ENCODE measurements around the gene TMEM26.

Gene TMEM26

DNA sequence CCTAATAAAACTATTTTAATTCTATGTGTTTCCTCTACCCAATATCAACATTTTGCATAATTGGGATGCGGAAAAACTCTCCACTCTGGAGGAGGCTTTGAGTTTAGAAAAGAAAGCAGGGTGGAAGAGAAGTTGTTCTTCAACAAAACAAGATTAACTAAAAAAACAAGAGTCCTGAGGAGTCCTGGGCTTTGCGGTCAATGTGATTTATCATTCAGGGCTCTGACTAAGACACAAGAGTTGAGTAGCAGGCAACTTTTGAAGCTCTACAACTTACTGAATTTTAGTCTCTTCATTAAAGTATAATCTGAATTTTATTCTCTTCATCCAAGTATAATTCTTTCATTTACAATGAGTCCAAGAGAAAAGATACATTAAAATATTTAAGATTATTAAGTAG is 18.3 kb upstream of the TMEM26 start:
- H3K27ac ChIP-seq = no peak overlapping the region
- TF ChIP-seq, protein P1, sequence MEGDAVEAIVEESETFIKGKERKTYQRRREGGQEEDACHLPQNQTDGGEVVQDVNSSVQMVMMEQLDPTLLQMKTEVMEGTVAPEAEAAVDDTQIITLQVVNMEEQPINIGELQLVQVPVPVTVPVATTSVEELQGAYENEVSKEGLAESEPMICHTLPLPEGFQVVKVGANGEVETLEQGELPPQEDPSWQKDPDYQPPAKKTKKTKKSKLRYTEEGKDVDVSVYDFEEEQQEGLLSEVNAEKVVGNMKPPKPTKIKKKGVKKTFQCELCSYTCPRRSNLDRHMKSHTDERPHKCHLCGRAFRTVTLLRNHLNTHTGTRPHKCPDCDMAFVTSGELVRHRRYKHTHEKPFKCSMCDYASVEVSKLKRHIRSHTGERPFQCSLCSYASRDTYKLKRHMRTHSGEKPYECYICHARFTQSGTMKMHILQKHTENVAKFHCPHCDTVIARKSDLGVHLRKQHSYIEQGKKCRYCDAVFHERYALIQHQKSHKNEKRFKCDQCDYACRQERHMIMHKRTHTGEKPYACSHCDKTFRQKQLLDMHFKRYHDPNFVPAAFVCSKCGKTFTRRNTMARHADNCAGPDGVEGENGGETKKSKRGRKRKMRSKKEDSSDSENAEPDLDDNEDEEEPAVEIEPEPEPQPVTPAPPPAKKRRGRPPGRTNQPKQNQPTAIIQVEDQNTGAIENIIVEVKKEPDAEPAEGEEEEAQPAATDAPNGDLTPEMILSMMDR (IDR thresholded peaks at IDR 0.05) = no peak
- TF ChIP-seq ZFX (IDR thresholded peaks at IDR 0.05; ENCODE audit: borderline replicate concordance) = no peak

DNA sequence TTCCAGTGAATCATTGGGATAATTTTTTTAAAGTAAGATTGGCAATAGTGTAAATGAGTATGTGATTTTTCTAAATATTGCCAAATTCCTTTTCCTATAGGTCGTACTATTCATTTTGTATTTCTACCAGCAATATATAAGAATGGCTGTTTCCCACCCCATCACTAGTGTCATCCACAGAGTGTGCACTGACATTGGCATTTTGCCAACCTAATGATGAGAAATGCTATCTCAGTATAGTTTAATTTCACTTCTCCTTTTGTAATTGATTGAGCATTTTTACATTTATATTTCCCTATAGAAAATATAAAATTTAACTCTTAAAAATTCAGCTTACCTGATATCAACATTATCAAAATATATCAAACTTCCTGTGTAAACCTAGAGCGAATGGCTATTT is 17.6 kb upstream of the TMEM26 start:
- TF ChIP-seq ZFX (IDR thresholded peaks at IDR 0.05; ENCODE audit: borderline replicate concordance) = no peak
- TF ChIP-seq, protein P1 (IDR thresholded peaks at IDR 0.05) = no peak

DNA sequence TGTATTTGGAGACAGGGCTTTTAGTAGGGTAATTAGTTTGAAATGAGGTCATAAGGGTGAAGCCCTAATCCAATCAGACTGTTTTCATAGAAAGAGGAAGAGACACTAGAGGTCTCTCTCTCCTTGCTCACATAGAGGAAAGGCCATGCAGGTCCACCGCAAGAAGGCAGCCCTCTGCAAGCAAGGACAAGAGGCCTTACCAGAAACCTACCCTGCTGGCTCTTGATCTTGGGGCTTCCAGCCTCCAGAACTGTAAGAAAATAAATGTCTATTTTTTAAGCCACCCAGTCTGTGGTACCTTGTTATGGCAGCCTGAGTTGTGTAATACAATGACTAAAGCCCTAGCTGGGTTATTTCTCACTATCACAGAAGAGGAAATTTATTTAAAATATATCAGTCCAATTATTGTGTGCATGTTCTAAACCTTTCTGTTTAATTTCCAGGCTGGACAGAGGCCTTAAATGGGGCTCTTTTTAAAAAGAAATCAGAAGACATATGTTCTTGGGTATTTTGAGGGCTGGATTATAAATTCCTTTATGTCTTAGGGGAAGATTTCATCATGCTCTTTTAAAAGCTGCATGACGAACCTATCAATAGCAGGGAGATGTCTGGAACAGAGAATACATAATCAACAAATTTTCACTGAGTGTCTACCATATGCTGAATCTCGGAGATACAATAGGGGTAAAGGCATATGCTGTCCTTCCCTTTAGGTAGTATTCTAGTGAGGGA is 12.9 kb upstream of the TMEM26 start:
- TF ChIP-seq ZFX (IDR thresholded peaks at IDR 0.05; ENCODE audit: borderline replicate concordance) = no peak
- TF ChIP-seq, protein P1 (IDR thresholded peaks at IDR 0.05) = no peak

More for the DNA sequence above, 17.6 kb upstream of the TMEM26 start:
- H3K27ac ChIP-seq = no peak overlapping the region

DNA sequence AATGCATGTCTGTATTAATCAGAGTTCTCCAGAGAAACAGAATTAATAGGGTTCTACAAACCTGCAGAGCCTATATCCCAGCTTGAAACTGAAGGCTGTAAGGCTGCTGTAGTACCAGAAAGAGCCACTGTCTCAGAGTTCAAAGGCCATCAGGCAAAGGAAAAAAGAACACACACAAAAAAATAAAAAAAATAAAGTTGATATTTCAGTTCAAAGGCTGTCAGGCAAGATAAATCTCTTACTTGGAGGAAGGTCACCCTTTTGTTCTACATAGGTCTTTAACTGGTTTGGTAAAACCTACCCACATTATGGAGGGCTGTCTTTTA is 12.0 kb upstream of the TMEM26 start:
- TF ChIP-seq, protein P1 (IDR thresholded peaks at IDR 0.05) = no peak
- no peak for TF ChIP-seq ZFX (IDR thresholded peaks at IDR 0.05; ENCODE audit: borderline replicate concordance)
- H3K27ac ChIP-seq = no peak overlapping the region

More for the DNA sequence above, 12.9 kb upstream of the TMEM26 start:
- no peak overlapping the region for H3K27ac ChIP-seq

DNA sequence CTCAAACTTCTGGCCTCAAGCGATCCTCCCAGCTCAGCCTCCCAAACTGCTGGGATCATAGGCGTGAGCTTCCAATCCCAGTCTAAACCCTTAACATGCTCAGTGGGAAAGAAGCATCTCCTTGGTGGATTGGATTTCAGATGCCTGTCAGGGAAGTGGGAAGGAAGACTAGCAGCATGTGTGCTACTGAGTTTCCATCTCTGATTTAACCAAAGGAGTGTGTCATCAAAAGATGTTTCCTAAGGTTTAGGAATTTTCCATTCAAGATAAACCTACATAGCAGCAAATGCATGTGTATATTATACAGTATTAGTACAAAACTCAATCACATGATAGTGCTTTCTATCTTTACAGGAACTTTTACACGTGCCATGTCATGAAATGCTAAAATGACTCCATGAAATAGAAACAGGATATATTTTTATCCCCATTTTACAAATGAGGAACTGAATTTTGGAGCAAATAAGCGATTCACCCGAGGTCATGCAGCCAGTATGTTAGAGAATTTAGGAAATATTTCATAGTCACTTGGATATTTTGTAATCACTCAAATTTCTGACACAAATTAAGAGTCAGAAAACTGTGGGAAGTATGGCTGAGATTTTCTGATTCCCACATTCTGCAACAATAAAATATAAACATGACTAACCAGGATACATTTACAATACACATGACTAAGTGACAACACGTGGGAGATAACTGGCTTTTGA is 11.4 kb upstream of the TMEM26 start:
- H3K27ac ChIP-seq = no peak overlapping the region
- TF ChIP-seq, protein P1 (IDR thresholded peaks at IDR 0.05) = no peak
- TF ChIP-seq ZFX (IDR thresholded peaks at IDR 0.05; ENCODE audit: borderline replicate concordance) = no peak

DNA sequence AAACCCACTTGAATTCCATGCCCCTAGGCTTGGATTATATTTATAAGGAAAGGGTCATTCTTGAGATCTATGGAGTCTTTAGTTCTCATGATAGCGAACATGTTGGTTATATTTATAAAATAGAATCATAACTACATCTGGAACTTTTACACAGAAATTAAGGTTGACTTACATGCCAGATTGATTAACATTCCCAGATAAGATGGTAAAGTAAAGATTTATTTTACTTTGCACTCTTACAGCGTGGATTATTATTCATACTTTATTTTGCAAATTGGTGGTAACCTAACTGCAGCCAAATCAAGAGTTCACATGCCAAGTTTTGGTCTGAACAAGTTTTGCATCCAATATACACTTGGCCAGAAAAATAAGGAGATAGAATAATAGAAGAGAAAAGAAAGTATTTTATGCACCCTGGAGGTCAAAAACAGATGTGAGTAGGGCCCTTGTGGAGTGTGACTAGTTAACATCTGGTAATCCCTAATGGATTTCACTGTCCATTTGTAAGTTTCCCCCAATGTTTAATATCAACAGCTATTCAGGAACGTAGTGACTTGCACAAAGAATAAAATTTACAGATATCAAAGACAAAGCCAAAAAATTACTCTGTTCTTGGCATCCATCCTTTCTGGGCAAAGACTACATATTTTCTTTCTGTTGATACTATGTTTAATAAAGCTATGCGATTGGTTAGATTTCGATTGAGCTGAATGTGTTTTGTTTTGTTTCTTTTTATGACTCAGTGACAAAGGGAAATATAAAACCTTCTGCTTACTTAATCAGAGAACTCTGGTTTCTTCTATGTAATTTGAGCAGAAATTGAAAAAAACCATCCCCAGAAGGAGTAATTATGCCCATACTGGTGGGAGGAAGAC is 10.1 kb upstream of the TMEM26 start:
- TF ChIP-seq, protein P1 (IDR thresholded peaks at IDR 0.05) = no peak
- no peak for TF ChIP-seq ZFX (IDR thresholded peaks at IDR 0.05; ENCODE audit: borderline replicate concordance)
- H3K27ac ChIP-seq = no peak overlapping the region
